SK-N-MC (cell line): Measurements from ENCODE around the gene USP46.
A peak's percentile ranks its signal among the peaks of the same experiment; 100 is the strongest.

ENCODE experiments used
- DNase-seq: peaks from one replicate; pipeline ENCODE4 v3.0.0-alpha.2; 2011; ENCODE audit warnings: low read depth, low spot score
- H3K27ac ChIP-seq: fragments of 200-600 bp; sonication (generic); 2 replicates; pipeline ENCODE4 v1.5.1; 2016; ENCODE audit warnings: mixed run types
- H3K36me3 ChIP-seq: fragments of 200-600 bp; sonication (generic); 2 replicates; pipeline ENCODE4 v1.6.1; 2017; ENCODE audit warnings: antibody characterized with exemption, low read length, mixed read lengths; ENCODE audit not compliant: insufficient read depth
- H3K4me3 ChIP-seq: fragments of 200-600 bp; sonication (generic); 2 replicates; pipeline ENCODE4 v1.5.1; 2016
- H3K9ac ChIP-seq: fragments of 200-600 bp; sonication (generic); 2 replicates; pipeline ENCODE4 v1.8.0; 2017; ENCODE audit warnings: mixed run types, mixed read lengths; ENCODE audit not compliant: insufficient read length
- H3K9me3 ChIP-seq: fragments of 200-600 bp; sonication (generic); 2 replicates; pipeline ENCODE4 v1.6.1; 2017; ENCODE audit warnings: low read depth, mild to moderate bottlenecking, antibody characterized with exemption, low read length, moderate library complexity, mixed read lengths
- EZH2 ChIP-seq: fragments of 200-600 bp; sonication (generic); IDR thresholded peaks from one replicate; pipeline ENCODE4 v1.6.1; 2017; ENCODE audit warnings: antibody characterized with exemption
- FOXP2 ChIP-seq: optimal IDR thresholded peaks from 2 replicates; pipeline ENCODE3; 2011; ENCODE audit warnings: mild to moderate bottlenecking, moderate library complexity; ENCODE audit not compliant: insufficient read depth; ENCODE audit errors: extremely low read length, control extremely low read depth
- POLR2AphosphoS5 ChIP-seq: IDR thresholded peaks from 2 replicates; pipeline ENCODE4 v1.6.1; 2012; ENCODE audit warnings: mild to moderate bottlenecking, low read depth, low read length, borderline replicate concordance

The USP46 gene

GRCh38 chr4:52659001-52659721, at the start of gene USP46:
TSS of gene USP46 (minus strand) at chr4:52659301. CDS start at chr4:52659150, 151 bp downstream.
- TF ChIP-seq EZH2 (no peak), FOXP2 (no peak), POLR2AphosphoS5 (peak; percentile 55)
- DNase-seq: no peak
- Histone ChIP-seq H3K9me3 (no peaks in the 10 kb centered on the region), H3K36me3 (no peaks in the 10 kb centered on the region), H3K9ac (peak within 1 kb of the TSS; percentile 90), H3K4me3 (peak within 1 kb of the TSS; percentile 94), H3K27ac (no peak within 1 kb of the TSS)

- Histone ChIP-seq H3K9ac (no peak overlapping the region), H3K4me3 (no peak overlapping the region)
- TF ChIP-seq EZH2 (no peak), POLR2AphosphoS5 (no peak), FOXP2 (no peak)
Measured at GRCh38 chr4:52704661-52705060, 45.6 kb upstream of the USP46 start.

GRCh38 chr4:52704133-52704532, 45.0 kb upstream of the USP46 start:
- Histone ChIP-seq H3K4me3 (no peak overlapping the region), H3K36me3 (no peaks in the 10 kb centered on the region), H3K9me3 (no peaks in the 10 kb centered on the region), H3K9ac (no peak overlapping the region), H3K27ac (no peak overlapping the region)
- TF ChIP-seq EZH2: no peak
- no peak for TF ChIP-seq FOXP2
- TF ChIP-seq POLR2AphosphoS5: no peak
- no peak for DNase-seq

More at GRCh38 chr4:52704661-52705060, 45.6 kb upstream of the USP46 start:
- Histone ChIP-seq H3K27ac (no peak overlapping the region), H3K36me3 (no peaks in the 10 kb centered on the region), H3K9me3 (no peaks in the 10 kb centered on the region)
- DNase-seq: no peak

- H3K9ac ChIP-seq: no peak overlapping the region
Measured at GRCh38 chr4:52701207-52701606, 42.1 kb upstream of the USP46 start.

GRCh38 chr4:52694936-52695335, 35.8 kb upstream of the USP46 start:
- no peak overlapping the region for H3K9ac ChIP-seq
- H3K4me3 ChIP-seq: no peak overlapping the region
- DNase-seq: no peak
- no peak overlapping the region for H3K27ac ChIP-seq
- H3K9me3 ChIP-seq: no peaks in the 10 kb centered on the region
- TF ChIP-seq POLR2AphosphoS5 (no peak), FOXP2 (no peak), EZH2 (no peak)
- no peaks in the 10 kb centered on the region for H3K36me3 ChIP-seq

More at GRCh38 chr4:52701207-52701606, 42.1 kb upstream of the USP46 start:
- no peak for DNase-seq
- no peaks in the 10 kb centered on the region for H3K36me3 ChIP-seq
- no peaks in the 10 kb centered on the region for H3K9me3 ChIP-seq
- TF ChIP-seq POLR2AphosphoS5 (no peak), EZH2 (no peak), FOXP2 (no peak)
- H3K4me3 ChIP-seq: no peak overlapping the region
- H3K27ac ChIP-seq: no peak overlapping the region

GRCh38 chr4:52693492-52693891, 34.4 kb upstream of the USP46 start:
- Histone ChIP-seq H3K27ac (no peak overlapping the region), H3K9me3 (no peaks in the 10 kb centered on the region), H3K9ac (no peak overlapping the region), H3K4me3 (no peak overlapping the region), H3K36me3 (no peaks in the 10 kb centered on the region)
- no peak for TF ChIP-seq POLR2AphosphoS5
- TF ChIP-seq EZH2: no peak
- TF ChIP-seq FOXP2: no peak
- no peak for DNase-seq

- no peaks in the 10 kb centered on the region for H3K9me3 ChIP-seq
- no peak overlapping the region for H3K4me3 ChIP-seq
- no peaks in the 10 kb centered on the region for H3K36me3 ChIP-seq
- H3K9ac ChIP-seq: no peak overlapping the region
- DNase-seq: no peak
- TF ChIP-seq POLR2AphosphoS5 (no peak), EZH2 (no peak), FOXP2 (no peak)
- no peak overlapping the region for H3K27ac ChIP-seq
Measured at GRCh38 chr4:52689096-52689495, 30.0 kb upstream of the USP46 start.

GRCh38 chr4:52687696-52688095, 28.6 kb upstream of the USP46 start:
- no peak overlapping the region for H3K27ac ChIP-seq
- H3K36me3 ChIP-seq: no peaks in the 10 kb centered on the region
- H3K9ac ChIP-seq: no peak overlapping the region
- TF ChIP-seq POLR2AphosphoS5 (no peak), EZH2 (no peak), FOXP2 (no peak)
- H3K4me3 ChIP-seq: no peak overlapping the region
- H3K9me3 ChIP-seq: no peaks in the 10 kb centered on the region
- DNase-seq: no peak
